MM.1S (cell line): Measurements from ENCODE around the gene PIAS4.

Experiments used
- DNase-seq: peaks from one replicate; pipeline ENCODE4 v3.0.0-alpha.2; 2015
- H2AFZ ChIP-seq: fragments of 300-600 bp; sonication (generic); 2 replicates; pipeline ENCODE4 v1.6.0; 2016; ENCODE audit warnings: antibody characterized with exemption, low read length
- H3F3A ChIP-seq: fragments of 300-600 bp; sonication (generic); 2 replicates; pipeline ENCODE4 v1.6.1; 2016; ENCODE audit warnings: mild to moderate bottlenecking, antibody characterized with exemption, low read length, moderate library complexity, mixed read lengths; ENCODE audit not compliant: insufficient read depth
- H3K27ac ChIP-seq: fragments of 300-600 bp; sonication (generic); 2 replicates; pipeline ENCODE4 v1.5.1; 2016; ENCODE audit warnings: mild to moderate bottlenecking, low read length
- H3K27me3 ChIP-seq: fragments of 300-600 bp; sonication (generic); replicated peaks from 2 replicates; pipeline ENCODE4 v1.6.0; 2016; ENCODE audit warnings: low read length; ENCODE audit not compliant: insufficient read depth
- H3K36me3 ChIP-seq: fragments of 300-600 bp; sonication (generic); replicated peaks from 2 replicates; pipeline ENCODE4 v1.6.1; 2016; ENCODE audit warnings: mild to moderate bottlenecking, low read length, mixed read lengths; ENCODE audit not compliant: insufficient read depth
- H3K4me1 ChIP-seq: fragments of 300-600 bp; sonication (generic); 2 replicates; pipeline ENCODE4 v1.6.1; 2016; ENCODE audit warnings: low read length, mixed read lengths
- H3K4me2 ChIP-seq: fragments of 300-600 bp; sonication (generic); 2 replicates; pipeline ENCODE4 v1.6.0; 2016; ENCODE audit warnings: low read depth, low read length
- H3K4me3 ChIP-seq: fragments of 300-600 bp; sonication (generic); 2 replicates; pipeline ENCODE4 v1.5.1; 2016; ENCODE audit warnings: low read length, mixed read lengths
- H3K79me2 ChIP-seq: fragments of 300-600 bp; sonication (generic); 2 replicates; pipeline ENCODE4 v1.6.1; 2016; ENCODE audit warnings: mixed run types, low read length, mixed read lengths
- H3K9ac ChIP-seq: fragments of 300-600 bp; sonication (generic); 2 replicates; pipeline ENCODE4 v1.6.1; 2016; ENCODE audit warnings: low read length, mixed read lengths
- H3K9me2 ChIP-seq: fragments of 300-600 bp; sonication (generic); replicated peaks from 2 replicates; pipeline ENCODE4 v1.6.1; 2016; ENCODE audit warnings: mild to moderate bottlenecking, low read length, mixed read lengths; ENCODE audit not compliant: insufficient read depth
- H3K9me3 ChIP-seq: fragments of 300-600 bp; sonication (generic); replicated peaks from 2 replicates; pipeline ENCODE4 v1.6.1; 2016; ENCODE audit warnings: mild to moderate bottlenecking, low read length, mixed read lengths; ENCODE audit not compliant: insufficient read depth
- H4K20me1 ChIP-seq: fragments of 300-600 bp; sonication (generic); 2 replicates; pipeline ENCODE4 v1.6.1; 2016; ENCODE audit warnings: mild to moderate bottlenecking, low read length, moderate library complexity, mixed read lengths; ENCODE audit not compliant: insufficient read depth
- EZH2 ChIP-seq: fragments of 300-600 bp; sonication (generic); optimal IDR thresholded peaks from 2 replicates; pipeline ENCODE3; 2017; ENCODE audit warnings: low read depth, mild to moderate bottlenecking, antibody characterized with exemption, low read length, mixed read lengths
- EZH2phosphoT487 ChIP-seq: fragments of 300-600 bp; sonication (generic); IDR thresholded peaks from 2 replicates; pipeline ENCODE4 v1.6.1; 2018; ENCODE audit warnings: antibody characterized with exemption, low read length
- TF ChIP-seq, protein P1 (sequence below): fragments of 300-600 bp; sonication (generic); IDR thresholded peaks from 2 replicates; pipeline ENCODE4 v1.5.1; 2016; ENCODE audit warnings: antibody characterized with exemption, low read length, mixed read lengths

Gene PIAS4

DNA sequence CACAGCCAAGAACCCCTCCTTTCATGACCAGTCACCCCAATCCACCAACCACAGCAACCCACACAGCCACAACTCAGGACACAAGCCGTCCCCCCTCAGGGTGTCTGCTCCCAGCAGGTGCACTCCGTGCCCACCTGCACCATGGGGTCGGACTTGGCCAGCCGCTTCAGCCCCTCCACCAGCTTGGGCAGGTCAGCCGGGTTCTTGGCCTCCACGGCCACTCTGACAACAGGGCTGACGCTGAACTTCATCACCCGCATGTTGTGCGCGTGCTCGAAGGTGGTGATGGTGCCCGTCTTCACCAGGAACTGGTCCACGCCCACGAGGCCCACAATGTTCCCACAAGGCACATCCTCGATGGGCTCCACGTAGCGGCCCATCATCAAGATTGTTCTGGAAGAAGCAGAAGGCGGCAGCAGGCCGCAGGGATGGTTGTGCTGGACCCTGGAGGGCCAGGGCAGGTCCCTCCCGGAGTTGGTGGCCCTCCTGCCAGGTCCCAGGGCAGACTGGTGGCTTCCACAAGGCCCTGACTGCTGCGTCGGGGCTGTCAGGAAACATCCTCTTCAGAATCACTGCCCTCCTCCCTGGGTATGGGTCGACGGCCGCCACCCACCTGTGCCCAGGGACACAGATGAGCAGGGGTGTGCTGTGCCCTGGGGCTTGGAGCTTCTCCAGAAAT is 27.7 kb upstream of the PIAS4 start:
- no peaks in the 10 kb centered on the region for H3K9me2 ChIP-seq
- H3K9ac ChIP-seq, result no peak overlapping the region
- TF ChIP-seq, protein P1, sequence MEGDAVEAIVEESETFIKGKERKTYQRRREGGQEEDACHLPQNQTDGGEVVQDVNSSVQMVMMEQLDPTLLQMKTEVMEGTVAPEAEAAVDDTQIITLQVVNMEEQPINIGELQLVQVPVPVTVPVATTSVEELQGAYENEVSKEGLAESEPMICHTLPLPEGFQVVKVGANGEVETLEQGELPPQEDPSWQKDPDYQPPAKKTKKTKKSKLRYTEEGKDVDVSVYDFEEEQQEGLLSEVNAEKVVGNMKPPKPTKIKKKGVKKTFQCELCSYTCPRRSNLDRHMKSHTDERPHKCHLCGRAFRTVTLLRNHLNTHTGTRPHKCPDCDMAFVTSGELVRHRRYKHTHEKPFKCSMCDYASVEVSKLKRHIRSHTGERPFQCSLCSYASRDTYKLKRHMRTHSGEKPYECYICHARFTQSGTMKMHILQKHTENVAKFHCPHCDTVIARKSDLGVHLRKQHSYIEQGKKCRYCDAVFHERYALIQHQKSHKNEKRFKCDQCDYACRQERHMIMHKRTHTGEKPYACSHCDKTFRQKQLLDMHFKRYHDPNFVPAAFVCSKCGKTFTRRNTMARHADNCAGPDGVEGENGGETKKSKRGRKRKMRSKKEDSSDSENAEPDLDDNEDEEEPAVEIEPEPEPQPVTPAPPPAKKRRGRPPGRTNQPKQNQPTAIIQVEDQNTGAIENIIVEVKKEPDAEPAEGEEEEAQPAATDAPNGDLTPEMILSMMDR, result no peak
- TF ChIP-seq EZH2 (no peak), EZH2phosphoT487 (no peak)
- H3K27ac ChIP-seq, result no peak overlapping the region
- H3K36me3 ChIP-seq, result peaks cover 92% of the 10 kb centered on the region
- H3K27me3 ChIP-seq, result no peaks in the 10 kb centered on the region
- peaks cover 88% of the 10 kb centered on the region for H3F3A ChIP-seq
- no peak overlapping the region for H3K4me3 ChIP-seq
- H2AFZ ChIP-seq, result no peak overlapping the region
- peaks cover 8% of the 10 kb centered on the region for H3K4me1 ChIP-seq
- H3K9me3 ChIP-seq, result no peaks in the 10 kb centered on the region
- peaks cover 93% of the 10 kb centered on the region for H3K79me2 ChIP-seq
- H3K4me2 ChIP-seq, result no peak overlapping the region
- no peak for DNase-seq
- H4K20me1 ChIP-seq, result peaks cover 93% of the 10 kb centered on the region

DNA sequence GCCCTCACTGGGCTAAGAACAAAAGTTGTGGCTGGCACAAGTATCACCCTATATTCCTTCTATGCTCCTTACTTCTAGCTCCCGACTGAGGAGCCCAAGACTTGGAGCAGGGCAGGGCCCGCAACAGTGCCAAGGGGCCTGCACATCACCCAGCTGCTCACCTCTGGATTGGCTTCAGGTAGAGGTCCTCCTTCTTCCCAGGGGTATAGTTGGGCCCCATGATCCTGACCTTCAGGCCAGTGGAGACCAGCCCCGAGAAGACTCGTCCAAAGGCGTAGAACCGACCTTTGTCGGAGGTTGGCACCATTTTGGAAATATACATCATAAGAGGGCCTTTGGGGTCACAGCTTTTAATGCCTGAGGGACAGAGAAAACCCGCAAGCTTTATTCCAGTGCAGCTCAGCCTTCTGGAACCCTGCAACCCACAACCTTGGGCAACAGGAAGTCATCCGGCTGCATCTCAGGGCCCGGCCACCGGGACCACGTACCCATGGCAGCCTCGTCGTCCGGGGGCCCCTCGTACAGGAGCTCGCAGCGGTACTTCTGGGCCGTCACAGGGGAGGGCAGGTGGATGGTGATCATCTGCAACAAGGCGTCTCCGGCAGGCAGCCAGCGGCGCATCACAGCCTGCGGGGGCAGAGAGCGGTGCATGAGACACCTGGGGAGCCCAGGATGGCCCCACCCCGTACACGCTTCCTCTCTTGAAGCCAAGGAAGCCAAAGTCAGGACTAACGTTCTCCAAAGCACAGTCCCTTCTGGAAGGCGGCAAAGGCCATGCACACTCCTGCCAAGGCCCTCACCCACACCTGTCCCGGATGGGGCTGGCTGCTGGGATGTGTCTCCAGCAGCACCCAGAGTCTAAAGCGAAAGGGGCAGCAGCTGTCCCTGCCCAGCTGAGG is 26.9 kb upstream of the PIAS4 start:
- Histone ChIP-seq H3K4me3 (no peak overlapping the region), H3F3A (peaks cover 86% of the 10 kb centered on the region), H4K20me1 (peaks cover 88% of the 10 kb centered on the region), H3K9ac (no peak overlapping the region), H3K27me3 (no peaks in the 10 kb centered on the region), H3K27ac (no peak overlapping the region), H3K79me2 (peaks cover 94% of the 10 kb centered on the region), H2AFZ (no peak overlapping the region), H3K9me3 (no peaks in the 10 kb centered on the region), H3K4me1 (peaks cover 8% of the 10 kb centered on the region), H3K9me2 (no peaks in the 10 kb centered on the region), H3K36me3 (peaks cover 86% of the 10 kb centered on the region), H3K4me2 (no peak overlapping the region)
- DNase-seq, result no peak
- TF ChIP-seq, protein P1, result no peak
- TF ChIP-seq EZH2phosphoT487 (no peak), EZH2 (no peak)

DNA sequence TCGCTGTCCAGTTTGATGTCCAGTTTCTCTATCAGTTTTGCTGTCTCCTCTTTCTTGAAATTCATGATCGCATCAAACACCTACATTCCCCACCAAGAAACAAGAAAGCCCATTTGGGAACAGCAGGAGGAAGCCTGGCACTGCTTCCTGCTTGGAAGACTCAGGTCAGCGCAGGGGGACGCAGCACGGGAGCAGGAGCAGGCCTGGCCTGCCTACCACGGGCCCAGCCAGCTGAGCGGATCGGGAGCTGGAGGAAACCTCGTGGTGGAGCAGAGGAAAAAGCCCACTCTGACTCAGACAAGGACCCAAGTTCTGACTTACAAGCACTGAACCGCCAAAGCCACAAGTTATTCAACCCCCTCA is 26.2 kb upstream of the PIAS4 start:
- Histone ChIP-seq H3F3A (peaks cover 86% of the 10 kb centered on the region), H3K4me2 (no peak overlapping the region), H3K27me3 (no peaks in the 10 kb centered on the region), H2AFZ (no peak overlapping the region), H4K20me1 (peaks cover 81% of the 10 kb centered on the region), H3K27ac (no peak overlapping the region), H3K36me3 (peaks cover 79% of the 10 kb centered on the region), H3K79me2 (peaks cover 88% of the 10 kb centered on the region), H3K9ac (no peak overlapping the region), H3K4me3 (no peak overlapping the region), H3K9me2 (no peaks in the 10 kb centered on the region), H3K9me3 (no peaks in the 10 kb centered on the region), H3K4me1 (peaks cover 8% of the 10 kb centered on the region)
- TF ChIP-seq, protein P1, result no peak
- TF ChIP-seq EZH2, result no peak
- TF ChIP-seq EZH2phosphoT487, result no peak
- no peak for DNase-seq
